Stimulated activated CD8-positive, alpha-beta memory T cell treated with anti-CD3 and anti-CD28 coated beads, Interleukin-4, amount 100 ng/mL, for 4 hours (primary cell): ENCODE measurements around the gene CALML3.

Experiments
- DNase-seq, 2 donors: peaks; one replicate each; pipeline ENCODE4 v3.0.0-alpha.2; 2020; ENCODE audit warnings: low read depth in 2 of 2, low spot score in 1 of 2

Gene CALML3

GRCh38 chr10:5506246-5506645, 18.5 kb upstream of the CALML3 start:
- DNase-seq = no peak

DNA sequence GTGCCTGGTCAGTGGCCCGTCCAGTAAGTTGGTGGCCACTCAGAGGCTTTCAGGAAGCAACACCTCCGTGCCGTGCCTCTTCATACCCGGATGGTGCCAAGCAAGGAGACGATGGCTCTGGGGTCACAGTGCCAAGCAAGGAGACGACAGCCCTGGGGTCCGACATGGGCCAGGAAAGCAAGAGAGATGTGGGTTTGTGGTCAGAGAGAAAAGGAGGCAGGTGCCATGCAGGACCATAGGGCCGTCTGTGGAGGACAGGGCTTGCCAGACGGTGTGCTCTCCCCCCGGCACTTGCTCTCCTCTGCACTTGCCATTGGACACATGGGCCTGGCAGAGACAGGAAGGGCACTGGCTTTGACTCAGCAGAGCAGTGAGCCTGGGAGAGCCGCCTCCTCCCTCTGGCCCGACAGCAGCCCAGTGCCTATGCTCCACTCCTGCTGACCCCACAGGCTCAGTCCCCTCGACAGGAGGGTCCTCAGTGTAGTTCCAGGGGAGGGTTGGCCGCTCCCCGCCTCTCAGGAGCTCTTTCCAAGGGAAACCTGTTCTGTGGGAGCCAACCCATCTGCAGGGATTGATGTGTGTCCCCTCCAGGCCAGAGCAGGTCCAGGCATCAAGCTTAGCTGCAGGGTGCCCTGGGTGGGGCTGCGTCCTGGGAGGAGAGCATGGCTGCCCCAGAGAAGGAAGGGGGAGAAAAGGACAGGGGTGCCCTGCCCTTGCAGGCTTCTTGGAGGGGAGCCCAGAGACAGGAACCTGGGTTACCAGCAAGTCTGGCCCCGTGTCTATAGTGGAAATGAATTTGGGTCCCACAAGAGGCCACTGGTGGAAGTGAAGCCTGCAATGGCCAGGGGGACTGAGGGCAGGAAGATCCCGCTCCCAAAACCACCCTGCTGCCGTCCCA, 17.8 kb upstream of the CALML3 start:
- no peak for DNase-seq

- no peak for DNase-seq
These were observed 17.1 kb upstream of the CALML3 start for GRCh38 chr10:5507649-5508131.

DNA sequence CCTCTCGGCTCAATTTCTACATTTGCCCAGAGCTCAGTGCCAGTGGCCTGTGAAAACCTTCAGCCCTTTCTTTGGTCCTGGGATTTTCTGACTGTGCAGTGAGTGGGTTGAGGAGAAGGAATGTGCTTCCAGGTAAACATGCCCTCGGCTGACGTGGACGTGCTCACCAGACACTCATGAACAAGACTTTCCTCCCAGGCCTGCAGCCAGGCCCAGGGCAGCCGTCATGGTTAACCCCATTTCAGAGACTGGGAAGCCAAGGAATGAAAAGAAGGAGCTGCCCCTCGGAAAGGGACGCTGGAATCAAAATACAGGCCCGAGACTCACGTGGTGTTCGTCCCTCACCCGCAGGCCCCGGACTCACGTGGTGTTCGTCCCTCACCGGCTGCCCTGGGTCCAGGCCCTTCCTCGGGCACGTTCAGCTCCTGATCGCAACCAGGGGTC, 16.6 kb upstream of the CALML3 start:
- DNase-seq = no peak

DNA sequence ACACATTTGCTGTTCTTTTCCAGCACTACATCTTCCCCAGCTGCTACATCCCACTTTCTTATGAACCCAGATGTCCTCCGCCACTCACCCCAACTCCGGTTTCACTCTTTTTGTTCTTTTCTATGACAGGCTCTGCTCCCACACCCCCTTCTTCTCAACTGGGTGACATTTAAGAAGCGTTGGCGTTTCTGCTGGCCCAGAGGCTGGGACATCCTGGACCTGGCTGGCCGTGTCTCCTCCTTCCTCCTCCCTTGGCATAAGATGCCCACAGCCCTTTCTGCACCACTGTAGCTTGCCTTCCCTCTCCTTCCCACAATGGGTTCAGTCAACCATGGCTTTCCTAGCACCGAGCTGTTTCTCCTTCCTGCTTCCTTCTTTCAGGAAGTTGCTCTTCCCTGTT, 16.0 kb upstream of the CALML3 start:
- DNase-seq = no peak

DNA sequence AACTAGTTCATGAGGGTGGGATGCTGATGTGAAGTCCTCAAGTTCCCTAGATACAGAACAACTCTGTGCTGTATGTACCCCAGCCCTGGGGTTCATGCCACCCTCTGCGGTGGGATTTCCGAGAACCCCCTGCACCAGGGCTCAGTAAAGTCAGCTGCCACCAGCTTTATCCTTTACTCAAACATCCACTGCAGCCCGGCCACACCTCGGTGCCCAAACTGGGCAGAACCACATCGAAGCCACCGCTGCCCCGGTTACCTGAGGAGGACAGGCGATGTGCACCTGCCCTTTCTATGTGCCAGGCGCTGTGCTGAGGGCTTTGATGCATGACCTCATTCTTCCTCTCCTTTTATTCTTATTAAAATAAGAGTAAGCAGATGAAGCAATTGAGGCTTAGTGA, 15.5 kb upstream of the CALML3 start:
- DNase-seq = no peak

DNA sequence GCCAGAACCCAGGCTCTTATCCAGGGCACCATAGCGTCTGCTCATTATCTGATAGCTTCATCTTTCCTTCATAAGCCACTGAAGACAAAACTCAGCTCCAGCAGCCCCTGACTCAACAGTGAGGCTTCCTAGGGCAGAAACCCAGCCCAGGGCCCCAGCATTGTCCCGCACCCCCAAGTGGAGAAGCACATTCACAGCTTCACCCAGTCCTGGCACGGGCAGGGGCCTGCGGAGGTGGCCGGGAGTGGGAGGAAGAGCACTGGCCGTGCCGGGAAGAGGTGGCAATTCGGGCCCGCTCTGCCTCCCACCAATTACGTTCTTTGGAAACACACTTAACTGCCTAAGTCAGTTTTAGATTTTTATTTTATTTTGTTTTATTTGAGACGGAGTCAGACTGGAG, 15.1 kb upstream of the CALML3 start:
- DNase-seq = no peak

DNA sequence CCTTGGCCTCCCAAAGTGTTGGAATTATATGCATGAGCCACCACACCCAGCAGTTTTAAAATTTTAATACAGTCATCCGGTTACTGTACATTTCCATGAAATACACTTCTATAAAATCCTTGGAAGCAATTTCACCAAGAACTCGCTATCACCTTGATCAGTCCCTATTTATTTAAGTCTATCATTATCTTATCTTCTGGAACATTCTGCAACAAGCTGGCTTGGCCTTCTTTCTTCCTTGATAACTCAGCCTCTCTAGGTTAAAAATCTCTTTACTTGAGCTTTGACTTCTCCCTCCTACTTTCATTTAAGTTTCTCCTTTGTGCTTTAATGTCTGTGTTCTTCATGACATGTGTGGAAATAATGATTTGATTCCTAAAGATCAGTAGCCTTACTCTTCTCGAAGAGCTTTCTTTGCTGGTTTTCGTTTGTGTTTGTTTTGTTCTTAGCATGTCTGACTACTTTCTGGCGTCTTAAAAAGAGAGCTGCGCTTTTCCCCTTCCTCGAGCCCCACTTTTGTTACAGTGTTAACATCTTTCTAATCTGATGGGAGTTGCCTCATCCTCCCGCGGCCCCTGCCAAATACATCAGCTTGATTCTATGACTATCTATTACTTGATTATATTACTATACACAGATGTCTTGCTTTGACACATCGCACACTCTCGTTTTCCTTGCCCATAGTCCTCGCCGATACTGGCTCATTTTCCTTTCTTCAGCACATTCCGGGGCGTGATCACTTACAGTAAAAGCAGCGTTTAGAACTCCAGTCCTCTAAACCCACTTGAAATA, 14.3 kb upstream of the CALML3 start:
- no peak for DNase-seq

DNA sequence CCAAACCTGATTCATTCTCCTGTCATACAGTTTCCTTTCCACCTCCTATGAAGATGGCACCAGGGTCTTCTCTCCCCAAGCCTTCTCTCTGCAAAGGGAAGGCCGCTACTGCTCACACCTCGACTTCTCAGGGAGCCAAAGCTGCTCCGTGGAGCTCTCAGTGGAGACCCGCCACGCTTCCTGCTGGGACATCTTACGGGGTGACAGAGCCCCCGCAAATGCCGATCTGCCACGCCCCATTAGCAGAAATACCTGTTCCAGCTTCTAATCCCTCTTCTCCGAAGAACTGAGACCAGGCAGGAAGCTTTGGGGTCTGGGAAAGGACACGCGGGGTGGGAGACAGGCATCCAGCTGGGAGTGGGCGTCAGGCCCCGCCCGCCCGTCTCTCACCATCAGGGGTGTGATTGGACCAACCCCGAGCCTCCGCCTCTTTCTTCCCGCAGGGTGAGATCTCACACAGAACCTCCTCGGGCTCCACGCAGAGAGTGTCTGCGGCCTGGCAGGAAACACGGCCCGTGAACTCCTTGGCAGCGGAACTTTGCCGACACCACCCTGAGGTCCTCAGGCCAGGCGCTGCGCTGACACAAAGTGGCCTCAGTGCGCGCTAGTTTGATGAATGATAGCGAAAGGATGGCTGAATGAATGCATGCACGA, 13.4 kb upstream of the CALML3 start:
- no peak for DNase-seq

GRCh38 chr10:5511885-5512280, 12.9 kb upstream of the CALML3 start:
- no peak for DNase-seq

GRCh38 chr10:5512331-5512730, 12.4 kb upstream of the CALML3 start:
- no peak for DNase-seq

DNA sequence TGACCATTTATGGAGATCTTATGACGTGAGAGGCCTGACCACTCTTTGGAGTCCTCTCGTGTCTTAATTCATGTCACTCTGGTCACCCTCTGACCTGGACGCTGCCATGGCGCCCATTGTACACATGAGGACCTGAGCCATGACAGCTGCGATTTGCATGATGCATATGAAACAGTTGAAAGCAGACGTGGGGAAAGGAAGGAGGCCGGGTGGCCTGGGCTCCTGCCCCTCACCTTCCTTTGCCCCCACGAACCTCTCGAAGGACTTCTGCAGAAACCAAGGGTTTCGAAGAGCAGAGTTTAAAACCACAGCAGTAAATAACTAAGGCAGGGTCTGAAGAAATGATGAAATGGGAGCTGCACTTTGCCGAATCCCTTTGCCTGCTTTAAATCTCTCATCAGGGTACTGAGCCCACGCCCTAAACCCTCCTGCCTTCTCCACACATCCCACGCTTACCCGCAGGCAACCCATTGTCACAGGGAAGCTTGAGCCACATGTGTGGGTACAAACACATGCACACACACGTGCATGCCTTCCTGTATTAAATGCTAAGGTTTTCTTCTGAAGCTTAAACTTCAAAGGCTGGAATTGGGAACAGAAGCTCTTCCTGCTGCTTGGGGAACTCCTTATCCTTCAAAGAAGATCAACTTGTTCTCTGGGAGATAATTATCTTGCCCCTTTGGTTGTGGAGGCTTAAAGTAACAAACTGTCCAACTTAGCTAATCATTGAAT, 11.7 kb upstream of the CALML3 start:
- no peak for DNase-seq

DNA sequence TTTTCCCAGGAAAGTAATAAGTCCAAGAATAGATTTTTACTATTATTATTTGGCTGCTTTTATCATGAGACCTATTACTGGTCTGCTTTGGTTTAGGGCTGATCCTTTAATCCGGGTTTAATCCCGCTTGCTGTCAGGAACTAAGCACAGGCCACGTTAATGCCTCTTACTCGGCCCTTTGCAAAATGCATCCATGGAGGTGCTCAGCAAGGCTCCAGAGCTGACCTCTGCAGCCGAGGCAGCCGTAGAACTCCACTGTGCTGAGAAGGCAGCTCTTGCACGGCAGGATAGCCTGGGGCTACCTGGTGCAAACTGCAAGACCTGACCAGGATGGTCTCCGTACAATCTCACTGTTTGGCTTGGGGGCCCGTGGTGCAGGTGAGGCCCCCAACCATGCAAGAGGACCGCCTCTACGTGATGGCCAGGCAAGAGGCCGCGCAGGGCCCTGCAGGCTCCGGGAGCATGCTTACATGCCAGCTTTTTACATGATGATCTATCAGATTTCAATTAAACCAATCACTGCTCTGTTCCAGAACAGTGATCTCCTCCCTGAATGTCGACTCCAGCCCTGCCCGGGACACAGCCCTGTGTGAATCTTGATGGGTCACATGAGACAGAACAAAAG, 10.4 kb upstream of the CALML3 start:
- no peak for DNase-seq

DNA sequence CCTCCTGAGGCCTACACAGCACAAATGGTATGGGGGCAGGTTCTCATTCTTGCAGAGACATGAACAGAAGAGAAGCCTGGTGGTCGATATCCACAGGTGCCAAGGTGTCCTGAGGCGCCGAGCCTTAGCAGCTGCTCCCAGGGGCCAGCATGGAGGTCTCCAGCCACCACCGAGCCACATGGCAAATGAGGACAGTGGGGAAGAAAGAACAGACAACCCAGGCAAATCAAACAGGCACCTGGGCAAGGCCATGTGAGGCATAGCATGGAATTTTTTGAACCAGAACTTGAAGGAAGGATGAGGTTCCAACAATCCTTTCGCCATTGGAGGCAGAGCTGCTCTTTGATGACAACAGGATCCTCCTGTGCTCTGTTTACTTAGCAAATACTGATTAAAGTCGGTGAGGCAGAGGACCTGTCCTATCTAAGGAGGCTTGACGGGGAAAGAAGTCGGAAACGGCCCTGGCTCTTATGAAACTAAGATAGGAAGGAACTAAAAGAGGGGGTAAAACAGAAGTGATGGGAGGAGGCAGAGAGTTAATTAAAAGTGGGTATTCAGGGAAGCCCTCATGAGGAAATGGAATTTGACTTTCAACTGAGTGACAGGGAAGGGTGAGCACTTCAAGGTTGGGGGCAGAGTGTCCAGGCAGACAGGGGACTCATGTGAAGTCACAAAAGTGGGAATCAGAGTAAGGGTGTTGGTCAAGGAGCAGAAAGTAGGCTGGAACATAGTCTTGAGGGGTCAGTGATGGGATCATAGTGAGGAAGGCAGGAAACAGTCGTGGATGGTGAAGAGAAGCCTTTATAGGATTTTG, 8.6 kb upstream of the CALML3 start:
- DNase-seq = no peak

DNA sequence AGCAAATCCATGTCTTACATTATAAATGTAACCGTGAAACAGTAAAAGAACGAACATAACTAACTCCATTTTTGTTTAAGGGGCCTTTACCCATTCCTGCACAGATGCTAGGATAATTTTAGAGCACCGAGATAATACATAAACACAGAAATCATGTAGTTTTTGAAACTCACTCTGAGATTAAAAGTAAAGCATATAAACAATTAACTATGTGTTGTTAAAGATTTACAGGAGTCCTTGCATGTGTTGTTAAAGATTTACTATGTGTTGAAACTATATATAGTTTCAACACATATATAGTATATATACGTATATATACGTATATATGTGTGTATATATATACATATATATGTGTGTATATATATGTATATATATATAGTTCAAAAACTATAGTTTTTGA, 7.2 kb upstream of the CALML3 start:
- no peak for DNase-seq

DNA sequence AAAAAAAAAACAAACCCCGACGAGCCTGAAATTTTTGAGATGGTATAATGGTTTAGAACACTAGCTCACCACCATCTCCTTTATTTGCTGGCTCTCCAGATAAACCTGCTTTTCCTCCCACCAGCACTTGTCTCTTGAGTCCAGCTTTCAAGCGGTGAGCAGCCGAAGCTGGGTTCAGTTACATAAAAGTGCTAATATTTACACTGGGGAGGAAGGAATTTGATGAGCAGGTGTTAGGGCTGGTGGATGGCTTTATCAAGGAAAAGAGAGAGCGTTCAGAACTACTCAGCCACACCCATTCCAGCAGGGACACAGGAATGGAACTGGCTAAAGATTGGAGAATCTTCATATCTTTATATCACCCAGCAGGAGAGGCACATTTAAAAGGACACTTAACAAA, 6.6 kb upstream of the CALML3 start:
- DNase-seq = no peak

DNA sequence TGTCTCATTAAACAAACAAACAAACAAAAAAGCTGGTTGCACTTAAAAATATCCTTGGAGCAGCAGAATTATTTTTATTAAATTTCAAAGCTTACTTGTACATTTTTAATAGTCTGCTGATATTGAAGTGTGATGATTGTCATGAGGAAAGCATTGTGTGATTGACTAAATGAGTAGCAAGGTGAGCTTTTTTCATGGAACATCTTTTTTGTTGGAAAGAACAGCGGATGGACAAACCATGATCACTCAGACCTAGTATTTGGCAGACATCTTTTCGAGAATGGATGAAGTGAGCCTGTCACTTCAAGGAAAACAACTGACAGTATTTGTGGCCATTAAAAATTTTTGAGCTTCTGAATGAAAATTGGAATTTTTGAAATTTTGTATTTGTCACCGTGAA, 5.7 kb upstream of the CALML3 start:
- no peak for DNase-seq

GRCh38 chr10:5522913-5523560, 1.7 kb upstream of the CALML3 start:
- no peak for DNase-seq
